Measurements from ENCODE around the gene FITM2.
A peak's percentile ranks its signal among the peaks of the same experiment; 100 is the strongest.
"Not testable (repeated sequence)": the region's sequence is repeated elsewhere in the genome, so short reads cannot be mapped to it uniquely, and the experiment has no call there.

Gene FITM2

DNA sequence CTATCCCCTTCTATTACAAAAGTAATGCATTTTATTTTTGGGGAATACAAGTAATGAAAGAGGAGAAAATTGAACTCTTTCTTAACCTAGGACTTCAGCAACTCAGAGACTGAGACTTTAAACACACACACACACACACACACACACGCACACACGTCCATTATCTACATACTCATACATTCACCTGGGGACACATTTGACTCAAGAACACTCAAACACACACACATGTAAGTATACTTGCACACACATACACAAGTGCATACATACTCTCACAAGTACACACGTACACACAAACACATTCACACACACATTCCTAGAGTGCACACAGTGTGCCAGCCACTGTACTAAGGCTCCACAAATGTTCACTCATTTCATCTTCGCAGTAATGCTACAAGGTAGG, 23.7 kb upstream of the FITM2 start:
- no peak for DNase-seq (ENCODE audit: low read depth, low spot score)
- in situ Hi-C loops (cut with HindIII; ENCODE audit: low sequenced_read_pairs): no loop called here
- TF ChIP-seq, protein P1, sequence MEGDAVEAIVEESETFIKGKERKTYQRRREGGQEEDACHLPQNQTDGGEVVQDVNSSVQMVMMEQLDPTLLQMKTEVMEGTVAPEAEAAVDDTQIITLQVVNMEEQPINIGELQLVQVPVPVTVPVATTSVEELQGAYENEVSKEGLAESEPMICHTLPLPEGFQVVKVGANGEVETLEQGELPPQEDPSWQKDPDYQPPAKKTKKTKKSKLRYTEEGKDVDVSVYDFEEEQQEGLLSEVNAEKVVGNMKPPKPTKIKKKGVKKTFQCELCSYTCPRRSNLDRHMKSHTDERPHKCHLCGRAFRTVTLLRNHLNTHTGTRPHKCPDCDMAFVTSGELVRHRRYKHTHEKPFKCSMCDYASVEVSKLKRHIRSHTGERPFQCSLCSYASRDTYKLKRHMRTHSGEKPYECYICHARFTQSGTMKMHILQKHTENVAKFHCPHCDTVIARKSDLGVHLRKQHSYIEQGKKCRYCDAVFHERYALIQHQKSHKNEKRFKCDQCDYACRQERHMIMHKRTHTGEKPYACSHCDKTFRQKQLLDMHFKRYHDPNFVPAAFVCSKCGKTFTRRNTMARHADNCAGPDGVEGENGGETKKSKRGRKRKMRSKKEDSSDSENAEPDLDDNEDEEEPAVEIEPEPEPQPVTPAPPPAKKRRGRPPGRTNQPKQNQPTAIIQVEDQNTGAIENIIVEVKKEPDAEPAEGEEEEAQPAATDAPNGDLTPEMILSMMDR (IDR thresholded peaks at IDR 0.05; ENCODE audit: low read depth, low read length): no peak
- no peak overlapping the region for H3K4me3 ChIP-seq (ENCODE audit: low read depth, low read length)

DNA sequence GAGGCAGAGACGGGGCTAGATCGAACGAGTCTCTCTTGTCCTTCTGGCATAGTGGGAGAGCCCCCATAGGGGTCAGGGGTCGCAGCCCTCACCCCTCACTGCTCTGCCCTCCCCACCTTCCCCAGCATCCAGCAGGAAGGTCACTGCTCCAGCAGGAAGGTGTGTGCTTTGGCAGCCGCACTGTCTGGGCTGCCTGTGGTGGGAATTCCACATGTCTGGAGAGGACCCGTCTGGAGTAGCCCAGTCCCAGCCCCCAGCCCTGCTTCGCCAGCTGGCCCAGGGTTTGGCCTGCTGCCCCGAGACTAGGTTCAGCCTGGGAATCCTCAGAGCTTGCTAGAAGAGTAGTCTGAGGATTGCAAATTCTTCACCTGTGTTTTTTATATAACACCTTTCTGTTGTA, 23.3 kb upstream of the FITM2 start:
- TF ChIP-seq, protein P1 (IDR thresholded peaks at IDR 0.05; ENCODE audit: low read depth, low read length): no peak
- H3K4me3 ChIP-seq (ENCODE audit: low read depth, low read length): no peak overlapping the region
- in situ Hi-C loops (cut with HindIII; ENCODE audit: low sequenced_read_pairs): no loop called here
- no peak for DNase-seq (ENCODE audit: low read depth, low spot score)

DNA sequence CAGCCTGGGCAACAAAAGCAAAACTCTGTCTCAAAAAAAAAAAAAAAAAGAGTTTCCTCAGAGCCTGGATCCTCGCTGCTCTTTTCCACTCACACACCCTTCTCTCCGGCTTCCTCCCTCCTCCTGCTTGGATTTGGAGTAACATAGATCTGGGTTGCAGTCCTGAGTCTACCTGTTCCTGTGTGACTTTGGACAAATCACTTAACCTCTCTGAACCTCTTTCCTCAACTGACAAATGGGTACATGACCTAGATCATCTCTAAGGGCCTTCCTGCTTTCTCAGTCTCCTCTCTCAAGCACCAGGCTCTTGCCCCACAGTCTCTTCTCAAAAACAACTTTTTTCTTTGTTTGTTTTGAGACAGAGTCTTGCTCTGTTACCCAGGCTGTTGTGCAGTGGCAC, 20.2 kb upstream of the FITM2 start:
- TF ChIP-seq, protein P1 (IDR thresholded peaks at IDR 0.05; ENCODE audit: low read depth, low read length): no peak
- in situ Hi-C loops (cut with HindIII; ENCODE audit: low sequenced_read_pairs): no loop called here
- no peak overlapping the region for H3K4me3 ChIP-seq (ENCODE audit: low read depth, low read length)
- no peak for DNase-seq (ENCODE audit: low read depth, low spot score)

DNA sequence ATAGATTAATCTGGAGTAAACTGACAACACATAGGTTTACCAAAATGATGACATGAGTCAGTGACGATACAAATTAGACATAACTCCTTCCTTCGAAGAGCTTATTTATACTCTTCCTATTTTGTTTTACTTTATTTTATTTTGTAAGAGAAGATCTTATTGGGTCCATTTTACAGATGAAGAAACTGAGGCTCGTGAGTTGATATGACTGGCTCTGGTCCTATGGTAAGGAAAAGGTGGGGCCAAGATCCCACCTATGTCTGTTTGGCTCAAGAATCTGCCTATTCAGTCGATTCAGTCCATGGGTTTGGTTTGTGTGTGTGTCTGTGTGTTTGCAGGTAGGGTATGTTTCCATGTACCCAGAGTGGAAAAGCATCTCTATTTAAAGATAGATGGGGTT, 17.4 kb upstream of the FITM2 start:
- no peak for DNase-seq (ENCODE audit: low read depth, low spot score)
- in situ Hi-C loops (cut with HindIII; ENCODE audit: low sequenced_read_pairs): no loop called here
- TF ChIP-seq, protein P1 (IDR thresholded peaks at IDR 0.05; ENCODE audit: low read depth, low read length): no peak
- H3K4me3 ChIP-seq (ENCODE audit: low read depth, low read length): no peak overlapping the region

DNA sequence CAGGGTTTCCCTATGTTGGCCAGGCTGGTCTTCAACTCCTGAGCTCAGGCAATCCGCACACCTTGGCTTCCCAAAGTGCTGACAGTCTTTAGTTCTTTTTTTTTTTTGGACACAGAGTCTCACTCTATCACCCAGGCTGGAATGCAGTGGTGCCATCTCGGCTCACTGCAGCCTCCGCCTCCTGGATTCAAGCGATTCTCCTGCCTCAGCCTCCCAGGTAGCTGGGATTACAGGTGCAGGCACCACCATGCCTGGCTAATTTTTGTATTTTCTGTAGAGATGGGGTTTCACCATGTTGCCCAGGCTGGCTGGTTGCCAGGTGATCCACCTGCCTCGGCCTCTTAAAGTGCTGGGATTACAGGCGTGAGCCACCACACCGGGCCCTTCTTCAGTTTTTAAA, 16.7 kb upstream of the FITM2 start:
- DNase-seq (ENCODE audit: low read depth, low spot score); in situ Hi-C loops (cut with HindIII; ENCODE audit: low sequenced_read_pairs); H3K4me3 ChIP-seq (ENCODE audit: low read depth, low read length): not testable (repeated sequence)

DNA sequence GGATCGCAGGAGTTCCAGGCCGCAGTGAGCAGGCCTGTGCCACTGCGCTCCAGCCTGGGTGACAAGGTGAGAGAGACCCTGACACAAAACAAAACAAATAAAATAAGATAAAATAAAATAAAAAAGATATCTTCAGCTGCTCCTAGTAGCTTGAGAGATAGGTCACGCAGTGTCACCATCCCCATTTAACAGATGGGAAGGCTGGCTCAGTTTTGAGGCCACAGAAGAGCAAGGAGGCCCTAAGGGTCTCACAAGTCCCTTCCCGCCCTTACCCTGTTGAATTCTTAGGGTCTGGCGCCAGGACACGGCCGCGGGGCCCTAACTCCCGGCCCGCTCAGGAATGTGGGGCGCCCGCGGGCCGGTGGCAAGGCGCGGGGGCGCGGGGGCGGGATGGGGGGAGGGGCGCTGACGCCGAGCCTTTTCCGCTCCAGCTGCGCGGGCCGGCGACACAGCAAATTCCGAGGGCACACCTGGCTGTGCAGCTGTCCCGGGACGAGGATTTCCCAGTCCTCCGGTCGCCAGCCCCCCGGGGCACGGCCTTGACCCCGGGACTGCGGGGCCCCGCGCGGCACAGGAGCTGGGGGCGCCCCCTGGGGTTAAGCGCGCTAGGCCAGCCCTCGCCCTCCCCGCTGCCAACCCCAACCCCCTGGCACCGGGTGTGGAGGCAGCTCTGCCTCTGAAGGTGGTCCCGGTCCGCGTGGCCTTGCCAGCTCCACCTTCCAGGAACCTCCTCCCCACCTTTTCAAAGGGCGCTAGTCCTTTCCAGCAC, 15.6 kb upstream of the FITM2 start:
- H3K4me3 ChIP-seq (ENCODE audit: low read depth, low read length): no peak overlapping the region
- TF ChIP-seq, protein P1 (IDR thresholded peaks at IDR 0.05; ENCODE audit: low read depth, low read length): no peak
- DNase-seq (ENCODE audit: low read depth, low spot score): no peak
- in situ Hi-C loops (cut with HindIII; ENCODE audit: low sequenced_read_pairs): no loop called here

DNA sequence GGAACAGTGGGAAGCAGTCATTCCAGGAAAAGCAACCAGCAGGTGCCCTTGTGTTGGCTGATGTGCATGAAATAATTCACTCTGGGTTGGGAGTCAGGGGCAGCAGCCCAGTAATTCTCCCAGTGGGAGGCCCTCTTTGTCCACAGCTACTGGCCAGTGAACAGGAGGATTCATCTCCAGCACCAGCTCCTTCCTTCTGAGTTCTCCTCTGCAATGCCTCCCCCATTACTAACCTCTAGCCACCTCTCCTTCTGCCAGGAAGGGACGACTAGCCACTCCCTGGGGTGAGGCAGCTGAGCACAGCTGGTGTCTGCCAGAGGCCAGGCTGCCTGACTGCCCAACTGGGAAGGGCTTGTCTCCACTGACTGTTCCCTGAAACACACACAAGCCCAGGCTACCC, 13.3 kb upstream of the FITM2 start:
- in situ Hi-C loops (cut with HindIII; ENCODE audit: low sequenced_read_pairs): no loop called here
- TF ChIP-seq, protein P1 (IDR thresholded peaks at IDR 0.05; ENCODE audit: low read depth, low read length): no peak
- no peak overlapping the region for H3K4me3 ChIP-seq (ENCODE audit: low read depth, low read length)
- peak; percentile 36 for DNase-seq (ENCODE audit: low read depth, low spot score)

Data from astrocyte of the spinal cord (primary cell).